GM12878 (cell line): Measurements from ENCODE around the gene SLCO2A1. TPM values are rescaled to one million over a fixed set of nuclear protein-coding genes. Genes with fewer than 3 reads are reported as not detected.

Experiments used
- ATAC-seq: fragments of 200-7000 bp; cut with Tn5 transposase; 3 replicates; pipeline ENCODE4 v1.9.1; 2020; ENCODE audit warnings: mild to moderate bottlenecking, moderate library complexity
- BruUV-seq: library from RNA; stranded (reverse); fragments of 400-500 nt; replicated peaks from 2 replicates; lab custom pipeline; 2021; lab: Mats Ljungman, UMichigan
- CTCF ChIA-PET: fragments of 300-600 bp; sonication (Branson Sonifier 250); formaldehyde crosslinking; extraction: SDS; loops from one replicate; lab custom pipeline; 2021; ENCODE audit warnings: inconsistent platforms; lab: Yijun Ruan, JAX
- POLR2A ChIA-PET: fragments of 350-600 bp; formaldehyde crosslinking; extraction: SDS; loops from one replicate; lab custom pipeline; 2021; ENCODE audit warnings: inconsistent platforms; lab: Charles Lee
- RAD21 ChIA-PET: fragments of 300-600 bp; sonication (Branson Sonifier 250); formaldehyde crosslinking; loops from one replicate; lab custom pipeline; 2023; ENCODE audit warnings: antibody characterized with exemption; ENCODE audit not compliant: unreplicated experiment; lab: Charles Lee
- SMC1A ChIA-PET: fragments of 300-600 bp; sonication (Branson Sonifier 250); formaldehyde crosslinking; loops from one replicate; lab custom pipeline; 2023; ENCODE audit not compliant: unreplicated experiment, uncharacterized antibody; lab: Charles Lee
- DNase-seq: peaks from one replicate; pipeline ENCODE4 v3.0.0-alpha.2; 2011; ENCODE audit warnings: low read depth, low spot score
- FAIRE-seq: peaks from 3 replicates; lab custom pipeline; 2011; peaks lifted over from hg19 to GRCh38; lab: Jason Lieb, UNC
- H2AFZ ChIP-seq: 2 replicates; pipeline ENCODE4 v1.6.0; 2011; ENCODE audit warnings: low read depth, low read length, control low read depth; ENCODE audit not compliant: control insufficient read depth
- H3K27ac ChIP-seq: 2 replicates; pipeline ENCODE4 v1.5.1; 2011; ENCODE audit warnings: control low read depth; ENCODE audit not compliant: control insufficient read depth, insufficient read depth
- H3K27me3 ChIP-seq, 2 experiments: replicated peaks in 1 of 2; 2 replicates each; pipeline versions ENCODE4 v1.6.0 to v1.6.1; 2011; ENCODE audit warnings: low read length in 1 of 2; ENCODE audit not compliant: control insufficient read depth in 2 of 2, insufficient read depth in 2 of 2
- H3K36me3 ChIP-seq, 2 experiments: 2 replicates each; pipeline ENCODE4 v1.5.1; 2011; ENCODE audit warnings: low read length in 1 of 2; ENCODE audit not compliant: control insufficient read depth in 2 of 2, insufficient read depth in 2 of 2
- H3K4me1 ChIP-seq: 2 replicates; pipeline ENCODE4 v1.6.1; 2011; ENCODE audit warnings: mild to moderate bottlenecking, low read length, moderate library complexity, mixed read lengths; ENCODE audit not compliant: control insufficient read depth, insufficient read depth
- H3K4me2 ChIP-seq: 2 replicates; pipeline ENCODE4 v1.6.0; 2011; ENCODE audit warnings: control low read depth; ENCODE audit not compliant: control insufficient read depth, insufficient read depth
- H3K4me3 ChIP-seq: fragments of 200-600 bp; sonication (generic); 2 replicates; pipeline ENCODE4 v1.5.1; 2016
- H3K79me2 ChIP-seq: 2 replicates; pipeline ENCODE4 v1.6.0; 2011; ENCODE audit warnings: low read length; ENCODE audit not compliant: control insufficient read depth, insufficient read depth
- H3K9ac ChIP-seq: 2 replicates; pipeline ENCODE4 v1.8.0; 2011; ENCODE audit warnings: low read length, control low read depth, mixed read lengths; ENCODE audit not compliant: control insufficient read depth, insufficient read depth
- H3K9me3 ChIP-seq: replicated peaks from 3 replicates; pipeline ENCODE4 v1.5.1; 2011; ENCODE audit warnings: mild to moderate bottlenecking, low read length; ENCODE audit not compliant: control insufficient read depth, insufficient read depth
- H4K20me1 ChIP-seq: 2 replicates; pipeline ENCODE4 v1.6.0; 2011; ENCODE audit not compliant: control insufficient read depth, insufficient read depth
- CBFB ChIP-seq: IDR thresholded peaks from 2 replicates; pipeline ENCODE4 v1.6.1; 2016; ENCODE audit warnings: antibody characterized with exemption, low read depth
- HCFC1 ChIP-seq: fragments of 150-350 bp; IDR thresholded peaks from 2 replicates; pipeline ENCODE4 v1.6.1; 2014; ENCODE audit warnings: low read length
- PML ChIP-seq: IDR thresholded peaks from 2 replicates; pipeline ENCODE4 v1.6.1; 2012; ENCODE audit warnings: low read length, inconsistent platforms
- WGBS: methylation state at CpG from one replicate; pipeline ENCODE4 v1.1.6; 2016; ENCODE audit warnings: low lambda C conversion rate; ENCODE audit not compliant: insufficient replicate concordance, insufficient coverage; ENCODE audit errors: missing lambda C conversion rate; 5-methylcytosine and 5-hydroxymethylcytosine counted together
- in situ Hi-C: fragments of 300-500 bp; cut with MboI; formaldehyde crosslinking; loops from 9 replicates; pipeline ENCODE4 v1.14.3; 2018; ENCODE audit warnings: mixed read lengths
- intact Hi-C: fragments of 100-400 bp; cut with micrococcal nuclease; formaldehyde crosslinking; loops from one replicate; pipeline ENCODE4 v1.14.2; 2022; ENCODE audit not compliant: unreplicated experiment
- polyA plus RNA-seq, 11 experiments: library from polyadenylated mRNA; depleted of rRNA in 4 of 11; unstranded in 6 of 11; stranded (reverse) in 5 of 11; fragments of >200 nt; fragmentation: Nextera tagmentation in 4 of 11; fragmentation: Illumina TruSeq in 1 of 11; extraction: Ambion mirVana in 4 of 11; extraction: Trizol in 1 of 11; gene quantifications; 1 replicate in 1 of 11; 2 replicates in 10 of 11; pipeline versions ENCODE4 v1.2.1 to v1.2.3, GENCODE V29; 2011 to 2016; ENCODE audit warnings: inconsistent platforms in 2 of 11, missing spikeins in 2 of 11, low read depth in 1 of 11
- total RNA-seq, 4 experiments: library from RNA; depleted of rRNA in 3 of 4; stranded (reverse); fragments of >200 nt in 3 of 4; fragmentation: Illumina TruSeq in 1 of 4; extraction: Trizol in 1 of 4; gene quantifications; 2 replicates each; pipeline versions ENCODE4 v1.2.1 to v1.2.3, GENCODE V29; 2013 to 2021
- TF ChIP-seq, protein P1 (sequence below): fragments of 450-650 bp; formaldehyde crosslinking; IDR thresholded peaks from 2 replicates; pipeline ENCODE4 v1.4.0; 2022; ENCODE audit warnings: mild to moderate bottlenecking, moderate library complexity

Gene SLCO2A1
- total and polyA plus RNA-seq, 10 of the 15 experiments (the other 5 are each of a cell fraction or from before 2014, with no cell fraction given), result 0.05 TPM; not detected in 9

GRCh38 chr3:133996996-133997395 lies 32.7 kb downstream of the SLCO2A1 start (continued):
- no peak for TF ChIP-seq PML
- TF ChIP-seq, all 136 proteins: peak for 0

GRCh38 chr3:133996251-133996661 lies 33.5 kb downstream of the SLCO2A1 start:
- no peak for FAIRE-seq
- SMC1A ChIA-PET, result no interaction called here
- CTCF ChIA-PET, result no interaction called here
- no peak for DNase-seq
- H2AFZ ChIP-seq, result no peak overlapping the region
- no peaks in the 10 kb centered on the region for H3K9me3 ChIP-seq
- intact Hi-C loops, result no loop called here
- TF ChIP-seq CBFB (no peak), HCFC1 (no peak)
- TF ChIP-seq, protein P1, sequence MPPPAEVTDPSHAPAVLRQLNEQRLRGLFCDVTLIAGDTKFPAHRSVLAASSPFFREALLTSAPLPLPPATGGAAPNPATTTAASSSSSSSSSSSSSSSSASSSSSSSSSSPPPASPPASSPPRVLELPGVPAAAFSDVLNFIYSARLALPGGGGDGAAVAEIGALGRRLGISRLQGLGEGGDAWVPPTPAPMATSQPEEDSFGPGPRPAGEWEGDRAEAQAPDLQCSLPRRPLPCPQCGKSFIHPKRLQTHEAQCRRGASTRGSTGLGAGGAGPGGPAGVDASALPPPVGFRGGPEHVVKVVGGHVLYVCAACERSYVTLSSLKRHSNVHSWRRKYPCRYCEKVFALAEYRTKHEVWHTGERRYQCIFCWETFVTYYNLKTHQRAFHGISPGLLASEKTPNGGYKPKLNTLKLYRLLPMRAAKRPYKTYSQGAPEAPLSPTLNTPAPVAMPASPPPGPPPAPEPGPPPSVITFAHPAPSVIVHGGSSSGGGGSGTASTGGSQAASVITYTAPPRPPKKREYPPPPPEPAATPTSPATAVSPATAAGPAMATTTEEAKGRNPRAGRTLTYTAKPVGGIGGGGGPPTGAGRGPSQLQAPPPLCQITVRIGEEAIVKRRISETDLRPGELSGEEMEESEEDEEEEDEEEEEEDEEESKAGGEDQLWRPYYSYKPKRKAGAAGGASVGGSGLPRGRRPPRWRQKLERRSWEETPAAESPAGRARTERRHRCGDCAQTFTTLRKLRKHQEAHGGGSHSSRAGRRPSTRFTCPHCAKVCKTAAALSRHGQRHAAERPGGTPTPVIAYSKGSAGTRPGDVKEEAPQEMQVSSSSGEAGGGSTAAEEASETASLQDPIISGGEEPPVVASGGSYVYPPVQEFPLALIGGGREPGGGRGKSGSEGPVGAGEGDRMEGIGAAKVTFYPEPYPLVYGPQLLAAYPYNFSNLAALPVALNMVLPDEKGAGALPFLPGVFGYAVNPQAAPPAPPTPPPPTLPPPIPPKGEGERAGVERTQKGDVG (CRISPR knock-in tag), result no peak
- RAD21 ChIA-PET, result no interaction called here
- WGBS, result 34% methylated on average over 12 of the region's 12 CpGs
- H4K20me1 ChIP-seq, result no peaks in the 10 kb centered on the region
- H3K9ac ChIP-seq, result no peak overlapping the region
- no peak overlapping the region for H3K4me2 ChIP-seq
- H3K27ac ChIP-seq, result no peak overlapping the region
- no peaks in the 10 kb centered on the region for H3K4me1 ChIP-seq
- POLR2A ChIA-PET, result no interaction called here
- no TSS peak for BruUV-seq
- in situ Hi-C loops, result no loop called here
- no peak for ATAC-seq
- no peak overlapping the region for H3K4me3 ChIP-seq
- no peaks in the 10 kb centered on the region for H3K79me2 ChIP-seq
- peaks cover 0 to 2% of the 10 kb centered on the region in 2 experiments; a peak in 2 of 4 replicates for H3K27me3 ChIP-seq
- H3K36me3 ChIP-seq, result no peaks in the 10 kb centered on the region
